Left colon (tissue), 2 donors: ENCODE data around the gene IKZF3. TPM values are rescaled to one million over a fixed set of nuclear protein-coding genes. Genes with fewer than 3 reads are reported as not detected.
"Not testable (repeated sequence)": the region's sequence is repeated elsewhere in the genome, so short reads cannot be mapped to it uniquely, and the experiment has no call there.

Experiments used
- ATAC-seq: fragments of 200-7000 bp; cut with Tn5 transposase; one replicate; pipeline ENCODE4 v1.9.1; 2020; ENCODE audit warnings: mild to moderate bottlenecking, moderate library complexity
- DNase-seq, 2 donors: peaks; one replicate each; pipeline ENCODE4 v3.0.0-alpha.2; 2020
- intact Hi-C, 2 donors: fragments of 100-400 bp; cut with DNase I in 1 of 2; cut with micrococcal nuclease in 1 of 2; formaldehyde crosslinking; loops; one replicate each; pipeline versions ENCODE4 v1.11.2 to v1.14.0; 2022; cut with DNase I, micrococcal nuclease
- long read RNA-seq: library from polyadenylated mRNA; unstranded; transcript quantifications from one replicate; pipeline ENCODE4 v2.0.0, GENCODE V29; 2021
- total RNA-seq, 2 donors: library from RNA; stranded (reverse); fragmentation: NEBNext Ultra II Directional; extraction: Animal tissue kit (Norgen Biotek cat#: 25700); gene quantifications; one replicate each; pipeline ENCODE4 v1.2.1, GENCODE V29; 2021
- donor health status: DM: no; HTN: no; CAD: no.
- donor health status: DM: yes; HTN: yes; CAD: no.

IKZF3 gene
- total RNA-seq: 1 to 10 TPM; 1.7 to 4.9 TPM
- long read RNA-seq, partial matches to known transcripts: 0 of 2 reads
- long read RNA-seq, other reads (novel, unspliced or antisense): 1 of 2 reads

GRCh38 chr17:39863918-39864746 is at the start of gene IKZF3:
TSS of gene IKZF3 (minus strand) at chr17:39864312. CDS start at chr17:39864126, 186 bp downstream.
- intact Hi-C loops: no loop called here
- peak; percentile 66 to 80 for DNase-seq

DNA sequence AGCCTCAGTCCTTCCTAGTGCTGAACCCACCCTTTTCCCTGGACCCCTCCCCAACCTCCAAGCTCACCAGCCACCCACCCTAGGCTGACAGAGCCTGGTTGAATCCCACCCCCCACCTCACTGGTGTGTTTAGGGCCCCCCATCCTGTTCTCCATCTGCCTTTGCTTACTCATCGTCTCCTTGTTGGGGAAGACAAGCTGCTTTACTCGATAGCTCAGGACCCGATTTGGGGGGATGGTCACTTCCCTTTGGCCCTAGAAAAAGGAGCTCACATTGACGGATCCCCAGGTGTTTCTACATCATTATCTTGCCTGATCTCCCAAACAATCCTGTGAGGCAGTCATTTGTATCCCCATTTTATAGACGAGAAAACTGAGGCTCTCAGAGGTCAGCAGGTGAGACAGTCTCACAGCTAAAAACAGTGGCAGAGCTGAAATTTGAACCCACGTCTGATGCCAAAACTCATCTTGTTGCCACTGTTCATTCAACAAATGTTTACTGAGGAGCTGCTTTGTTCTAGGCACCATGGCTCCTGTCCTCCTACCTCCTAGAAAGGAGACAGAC is 44.8 kb upstream of the IKZF3 start:
- intact Hi-C loops: no loop called here
- ATAC-seq (no peak), DNase-seq (no peak)

More at GRCh38 chr17:39863918-39864746, at the start of gene IKZF3:
- ATAC-seq: peak; percentile 99

GRCh38 chr17:39904990-39905288 is 40.8 kb upstream of the IKZF3 start:
- intact Hi-C loops: no loop called here
- DNase-seq (no peak), ATAC-seq (no peak)

DNA sequence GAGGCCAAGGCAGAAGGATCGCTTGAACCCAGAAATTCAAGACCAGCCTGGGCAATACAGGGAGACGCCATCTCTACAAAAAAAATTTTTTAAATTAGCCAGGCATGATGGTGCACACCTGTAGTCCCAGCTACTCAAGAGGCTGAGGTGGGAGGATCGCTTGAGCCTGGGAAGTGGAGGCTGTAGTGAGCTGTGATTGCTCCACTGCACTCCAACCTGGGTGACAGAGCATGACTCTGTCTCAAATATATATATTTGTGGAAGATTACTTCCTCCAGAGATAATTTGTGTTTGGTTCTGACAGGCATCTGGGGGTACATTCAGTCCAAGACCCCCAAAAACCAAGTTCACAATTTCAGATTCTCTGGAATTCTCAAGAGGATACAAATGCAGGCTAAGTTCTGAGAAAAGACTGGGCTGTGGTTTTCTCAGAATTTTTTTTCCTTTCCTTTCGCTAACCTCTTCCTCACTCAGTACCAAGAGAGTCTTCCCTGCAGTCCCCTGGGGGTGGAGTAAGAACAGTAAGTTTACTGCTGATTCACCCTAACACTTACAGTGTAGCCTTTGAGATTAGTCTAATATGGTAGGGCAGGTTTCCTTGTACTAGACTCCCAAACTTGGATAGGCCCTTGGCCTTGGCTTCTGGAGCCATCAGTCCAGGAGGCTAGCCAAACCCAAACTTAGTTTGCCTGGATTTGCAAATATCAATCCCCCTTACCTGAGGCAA is 39.2 kb upstream of the IKZF3 start:
- intact Hi-C loops: no loop called here
- DNase-seq (no peak), ATAC-seq (no peak)

GRCh38 chr17:39902027-39902426 is 37.9 kb upstream of the IKZF3 start:
- not testable (repeated sequence) for DNase-seq

GRCh38 chr17:39899215-39899614 is 35.1 kb upstream of the IKZF3 start:
- intact Hi-C loops: no loop called here
- peak; percentile 68 for ATAC-seq

More at GRCh38 chr17:39902027-39902426, 37.9 kb upstream of the IKZF3 start:
- ATAC-seq, intact Hi-C loops: not testable (repeated sequence)

DNA sequence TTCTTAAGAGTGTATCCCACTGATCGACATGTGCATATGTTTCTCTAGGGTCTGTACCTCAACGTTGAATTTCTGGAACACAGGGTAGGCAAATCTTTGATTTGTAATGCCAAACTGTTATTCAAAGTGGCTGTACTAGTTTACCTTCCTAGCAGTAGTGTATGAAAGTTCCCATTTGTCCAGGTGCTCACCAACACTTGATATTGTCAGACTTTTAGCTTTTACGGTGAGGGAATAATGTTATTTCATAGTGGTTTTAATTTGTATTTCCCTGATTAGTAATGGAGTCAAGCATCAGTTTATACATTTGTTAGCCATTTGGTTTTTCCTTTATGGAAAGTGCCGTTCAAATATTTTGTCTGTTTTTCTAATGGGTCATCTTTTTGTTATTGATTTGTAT is 34.0 kb upstream of the IKZF3 start:
- intact Hi-C loops: no loop called here
- no peak for ATAC-seq

More at GRCh38 chr17:39899215-39899614, 35.1 kb upstream of the IKZF3 start:
- DNase-seq: no peak

GRCh38 chr17:39894681-39895376 is 30.7 kb upstream of the IKZF3 start:
- intact Hi-C loops: no loop called here
- ATAC-seq: no peak
- DNase-seq: no peak

More for the DNA sequence above, 34.0 kb upstream of the IKZF3 start:
- DNase-seq: no peak

GRCh38 chr17:39889200-39889599 is 25.1 kb upstream of the IKZF3 start:
- DNase-seq (no peak), ATAC-seq (no peak)
- intact Hi-C loops: no loop called here

DNA sequence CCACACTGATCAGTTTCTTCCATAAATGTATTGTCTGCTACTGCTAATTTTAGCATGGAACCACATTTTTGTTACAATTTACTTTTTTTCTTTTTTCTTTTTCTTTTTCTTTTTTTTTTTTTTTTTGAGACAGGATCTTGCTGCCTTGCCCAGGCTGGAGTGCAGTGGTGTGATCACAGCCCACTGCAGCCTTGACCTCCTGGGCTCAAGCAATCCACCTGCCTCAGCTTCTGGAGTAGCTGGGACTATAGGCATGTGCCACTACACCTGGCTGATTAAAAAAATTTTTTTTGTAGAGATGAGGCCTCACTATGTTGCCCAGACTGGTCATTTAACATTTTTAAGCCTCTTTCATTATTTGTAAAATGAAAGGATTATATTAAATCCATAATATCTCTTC is 23.0 kb upstream of the IKZF3 start:
- ATAC-seq: no peak
- intact Hi-C loops: no loop called here
- DNase-seq: no peak

- ATAC-seq, DNase-seq, intact Hi-C loops: not testable (repeated sequence)
These were observed 22.0 kb upstream of the IKZF3 start for GRCh38 chr17:39886102-39886501.

DNA sequence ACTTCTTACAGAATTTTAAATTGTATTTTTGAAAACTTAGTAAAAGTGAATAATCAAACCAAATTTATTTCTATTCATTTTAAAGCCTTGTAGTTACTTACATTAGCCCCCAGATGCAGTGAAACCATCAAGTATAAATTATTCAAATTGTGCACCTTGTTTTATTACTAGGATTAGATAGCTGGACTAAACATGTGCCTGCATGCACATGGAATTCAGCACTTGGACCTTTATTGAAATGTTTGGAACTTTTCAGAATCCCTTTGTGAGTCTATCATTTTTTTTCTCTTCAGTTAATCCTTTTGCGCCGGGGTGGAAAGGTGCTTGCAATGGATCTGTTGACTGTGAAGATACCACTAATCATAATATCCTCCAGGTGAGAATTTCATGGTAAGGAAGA is 8.6 kb upstream of the IKZF3 start:
- intact Hi-C loops: no loop called here
- no peak for DNase-seq
- no peak for ATAC-seq

- intact Hi-C loops: no loop called here
- no peak for DNase-seq
- no peak for ATAC-seq
These were observed 7.7 kb upstream of the IKZF3 start for GRCh38 chr17:39871801-39872200.

DNA sequence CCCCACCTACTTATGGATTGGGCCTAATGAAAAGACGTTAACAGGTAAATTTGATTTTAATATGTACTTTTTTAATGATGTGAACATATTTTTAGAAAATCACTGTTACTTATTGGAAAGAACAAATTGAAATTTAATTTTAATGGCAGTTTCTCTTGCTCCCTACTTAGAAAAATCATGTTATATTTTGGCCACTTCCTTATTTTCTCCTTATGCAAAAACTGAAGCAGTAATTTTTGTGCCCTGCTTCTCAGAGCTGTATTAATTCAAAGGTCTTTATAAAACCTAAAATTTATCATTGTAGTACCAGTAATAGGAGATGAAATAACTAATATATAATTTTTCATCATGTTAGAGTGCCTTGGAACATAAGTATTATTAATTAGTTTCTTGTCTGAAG is 6.7 kb upstream of the IKZF3 start:
- DNase-seq (no peak), ATAC-seq (no peak)
- intact Hi-C loops: no loop called here

DNA sequence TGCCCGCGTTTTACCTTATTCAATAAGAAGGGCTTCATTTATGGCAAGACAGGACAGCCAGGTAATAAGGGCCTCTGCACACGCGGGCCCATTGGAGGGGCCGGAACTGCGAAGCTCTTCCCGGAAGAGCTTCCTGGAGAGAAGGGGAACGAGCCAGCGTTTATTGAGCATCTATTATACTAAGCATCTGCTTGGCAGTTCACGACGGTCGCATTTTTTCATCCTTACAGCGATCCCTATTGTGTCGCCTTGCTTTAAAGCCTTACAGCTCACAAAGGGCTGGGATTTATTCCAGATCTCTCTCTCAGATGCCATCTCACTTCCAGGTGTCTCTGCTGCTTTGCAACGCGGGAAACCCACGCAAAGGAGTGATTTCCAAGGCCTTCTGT is 4.4 kb upstream of the IKZF3 start:
- ATAC-seq (no peak), DNase-seq (no peak)
- intact Hi-C loops: no loop called here

GRCh38 chr17:39867880-39868553 is 3.9 kb upstream of the IKZF3 start, which contains the start of gene ZPBP2:
TSS of gene ZPBP2 (plus strand) at chr17:39868202. CDS start at chr17:39868355, 153 bp downstream.
- intact Hi-C loops: no loop called here
- DNase-seq: peak in 1 of 2 donors; percentile 32
- no peak for ATAC-seq

DNA sequence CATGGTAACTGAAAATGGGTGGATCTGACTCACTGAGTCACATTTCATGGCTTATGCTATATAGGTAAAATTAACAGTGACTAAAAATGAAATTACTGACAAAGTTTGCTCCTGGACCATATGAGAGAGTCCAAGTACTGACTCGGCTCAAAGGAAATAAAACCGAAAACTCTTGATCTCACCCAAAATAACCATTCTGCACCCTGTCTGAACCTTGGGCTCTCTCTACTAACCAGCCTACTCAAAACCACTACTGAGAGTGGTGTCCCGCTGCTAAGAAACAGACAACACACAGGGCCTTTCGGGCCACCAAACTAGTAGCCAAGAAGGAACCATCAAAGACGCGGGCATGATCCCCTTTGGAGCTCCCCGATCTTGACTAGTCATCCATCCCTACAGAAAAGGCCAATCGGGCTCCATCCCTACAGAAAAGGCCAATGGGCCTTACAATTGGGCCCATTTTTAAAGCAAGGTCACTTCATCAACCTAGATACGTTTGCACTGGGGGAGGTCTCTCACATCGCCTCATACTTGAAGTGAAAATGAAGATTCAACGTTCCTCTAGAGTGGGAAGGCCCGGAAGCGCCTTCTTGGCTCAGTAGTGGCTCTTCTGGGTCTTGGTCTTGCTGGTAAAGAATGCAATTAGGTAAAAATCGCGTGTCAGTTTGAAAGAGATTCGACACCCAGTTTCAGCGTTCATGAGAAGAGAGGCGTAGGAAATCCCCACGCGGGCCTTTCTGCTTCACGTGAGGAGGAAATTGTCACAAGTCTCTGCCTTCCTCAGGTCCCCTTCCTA is 3.2 kb upstream of the IKZF3 start:
- ATAC-seq (no peak), DNase-seq (peak in 1 of 2 donors; percentile 12)
- intact Hi-C loops: no loop called here
